Measurements from ENCODE around the gene QSOX2. TPM values are rescaled to one million over a fixed set of nuclear protein-coding genes. Genes with fewer than 3 reads are reported as not detected.

QSOX2 gene
- total RNA-seq, 6 donors from 2014 or later, result 6.9 to 14.8 (median 10.1) TPM

- Histone ChIP-seq H3K4me3 (no peak overlapping the region), H3K9me3 (no peaks in the 10 kb centered on the region), H3K36me3 (no peaks in the 10 kb centered on the region), H3K27ac (no peak overlapping the region), H3K4me1 (peaks cover 0 to 30% (median 2%) of the 10 kb centered on the region in 4 donors), H3K27me3 (peaks cover 0 to 83% (median 39%) of the 10 kb centered on the region in 4 donors)
- WGBS, 2 donors, result 4 to 12% methylated on average over 10 to 28 of the region's 45 CpGs
- DNase-seq, result peak in 1 of 2 donors; percentile 69
- TF ChIP-seq CTCF (IDR thresholded peaks at IDR 0.05) (no peak), POLR2AphosphoS5 (IDR thresholded peaks at IDR 0.05) (no peak), EP300 (IDR thresholded peaks at IDR 0.05) (no peak), POLR2A (IDR thresholded peaks at IDR 0.05) (no peak)
- no peak for ATAC-seq (ENCODE audit: low FRiP score in 2 of 2)
These were observed 51.7 kb downstream of the QSOX2 start for GRCh38 chr9:136193891-136194279.

- Histone ChIP-seq H3K4me3 (no peak overlapping the region), H3K36me3 (no peaks in the 10 kb centered on the region), H3K4me1 (peaks cover 0 to 25% (median 0%) of the 10 kb centered on the region in 4 donors), H3K27me3 (peaks cover 0 to 78% (median 36%) of the 10 kb centered on the region in 4 donors), H3K27ac (no peak overlapping the region), H3K9me3 (no peaks in the 10 kb centered on the region)
- 11% methylated on average over 56 of the region's 96 CpGs; no CpG with 5 or more reads in 1 of the 2 donors for WGBS, 2 donors
- TF ChIP-seq POLR2AphosphoS5 (IDR thresholded peaks at IDR 0.05), result no peak
- TF ChIP-seq POLR2A (IDR thresholded peaks at IDR 0.05), result no peak
- no peak for TF ChIP-seq EP300 (IDR thresholded peaks at IDR 0.05)
- TF ChIP-seq CTCF (IDR thresholded peaks at IDR 0.05), result no peak
- DNase-seq (peak in 1 of 2 donors; percentile 79), ATAC-seq (ENCODE audit: low FRiP score in 2 of 2) (no peak)
These were observed 52.3 kb downstream of the QSOX2 start for GRCh38 chr9:136193127-136193890.

DNA sequence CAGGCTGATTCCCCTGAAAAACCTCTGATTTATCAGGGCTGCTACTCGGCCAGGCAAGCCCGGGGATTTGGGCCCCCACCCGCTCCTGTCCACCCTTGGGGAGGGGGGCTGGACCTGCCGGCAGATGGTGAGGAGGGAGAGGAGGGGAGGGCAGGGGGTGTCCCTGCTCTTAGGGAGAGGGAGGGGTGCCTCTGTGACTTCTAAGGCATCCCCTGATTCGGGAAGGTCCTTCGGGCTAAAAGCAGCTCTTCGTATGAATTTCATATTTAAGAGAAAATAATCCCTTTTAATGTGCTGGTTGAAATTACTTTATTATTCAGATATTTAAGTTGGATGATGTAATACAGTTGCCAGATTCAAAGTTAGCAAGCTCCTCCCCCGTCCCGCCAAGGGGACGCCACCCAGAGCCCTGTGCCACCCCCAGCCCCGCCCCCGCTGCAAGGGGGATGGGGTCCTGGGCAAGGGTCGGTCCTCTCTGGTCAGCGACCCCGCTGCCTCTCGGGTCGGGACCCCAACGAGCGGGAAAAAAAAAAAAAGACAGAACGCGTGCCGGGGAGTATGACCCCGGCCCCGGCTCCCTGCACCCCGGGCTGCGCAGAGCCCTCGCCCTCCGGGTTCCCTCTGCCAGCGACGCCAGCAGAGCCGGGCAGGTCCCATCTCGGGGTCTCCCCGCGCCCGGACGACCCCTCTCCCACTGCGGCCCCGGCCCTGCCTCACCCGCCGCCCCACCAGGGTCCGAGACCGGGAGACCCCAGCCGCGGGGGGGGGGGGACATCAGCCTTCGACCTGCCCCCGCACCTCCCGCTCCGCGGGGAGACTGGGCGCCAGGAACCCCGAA is 53.1 kb downstream of the QSOX2 start:
- H3K27me3 ChIP-seq, result peaks cover 0 to 70% (median 32%) of the 10 kb centered on the region in 4 donors
- ATAC-seq (ENCODE audit: low FRiP score in 2 of 2), result no peak
- H3K4me3 ChIP-seq, result no peak overlapping the region
- no peak overlapping the region for H3K27ac ChIP-seq
- TF ChIP-seq EP300 (IDR thresholded peaks at IDR 0.05) (no peak), POLR2A (IDR thresholded peaks at IDR 0.05) (no peak), POLR2AphosphoS5 (IDR thresholded peaks at IDR 0.05) (no peak), CTCF (IDR thresholded peaks at IDR 0.05) (no peak)
- 2 to 5% methylated on average over 26 to 35 of the region's 51 CpGs for WGBS, 2 donors
- peak in 1 of 2 donors; percentile 77 for DNase-seq
- H3K4me1 ChIP-seq, result peaks cover 0 to 21% (median 0%) of the 10 kb centered on the region in 4 donors
- no peaks in the 10 kb centered on the region for H3K9me3 ChIP-seq
- no peaks in the 10 kb centered on the region for H3K36me3 ChIP-seq

DNA sequence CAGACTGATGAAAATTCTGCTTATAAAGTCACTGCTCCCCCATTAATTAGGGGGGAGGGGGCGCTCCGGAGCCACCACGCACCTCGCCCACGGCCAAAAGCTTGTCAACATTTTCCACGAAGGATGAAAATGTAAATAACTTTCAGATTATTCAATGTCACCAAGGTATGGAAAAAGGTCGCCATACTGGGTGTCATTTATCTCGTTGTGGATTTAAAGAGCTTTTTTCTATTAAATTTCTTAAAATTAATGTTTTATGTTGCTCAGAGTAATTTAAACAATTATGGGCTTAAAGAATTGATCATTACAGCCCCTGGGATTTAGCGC is 53.7 kb downstream of the QSOX2 start:
- WGBS, 2 donors, result 7 to 22% methylated on average over 9 of the region's 9 CpGs
- Histone ChIP-seq H3K36me3 (no peaks in the 10 kb centered on the region), H3K9me3 (no peaks in the 10 kb centered on the region), H3K27ac (no peak overlapping the region), H3K27me3 (peaks cover 0 to 64% (median 30%) of the 10 kb centered on the region in 4 donors), H3K4me3 (no peak overlapping the region), H3K4me1 (peaks cover 0 to 21% (median 0%) of the 10 kb centered on the region in 4 donors)
- no peak for TF ChIP-seq POLR2AphosphoS5 (IDR thresholded peaks at IDR 0.05)
- no peak for TF ChIP-seq EP300 (IDR thresholded peaks at IDR 0.05)
- no peak for TF ChIP-seq POLR2A (IDR thresholded peaks at IDR 0.05)
- ATAC-seq (ENCODE audit: low FRiP score in 2 of 2) (no peak), DNase-seq (no peak)

Data from upper lobe of left lung (tissue), 6 donors.